Spleen (tissue), 13 donors: ENCODE measurements around the gene SLC2A9. TPM values are rescaled to one million over a fixed set of nuclear protein-coding genes. Genes with fewer than 3 reads are reported as not detected.

ENCODE experiments used
- DNase-seq: peaks from one replicate; pipeline ENCODE4 v3.0.0-alpha.2; 2020
- H3K27ac ChIP-seq, 8 donors: fragments of 200-600 bp; sonication (generic) in 7 of 8; 1 replicate in 4 of 8; 2 replicates in 4 of 8; pipeline versions ENCODE4 v1.5.0 to v1.8.0; 2016 to 2021; ENCODE audit warnings: inconsistent platforms in 4 of 8, mild to moderate bottlenecking in 4 of 8, moderate library complexity in 1 of 8
- H3K27me3 ChIP-seq, 7 donors: fragments of 200-600 bp; sonication (generic) in 6 of 7; replicated peaks in 1 of 7; 1 replicate in 4 of 7; 2 replicates in 3 of 7; pipeline versions ENCODE4 v1.5.0 to v1.8.0; 2016 to 2021; ENCODE audit warnings: inconsistent platforms in 3 of 7, mild to moderate bottlenecking in 1 of 7
- H3K36me3 ChIP-seq, 6 donors: fragments of 200-600 bp; sonication (generic) in 5 of 6; 1 replicate in 4 of 6; 2 replicates in 2 of 6; pipeline versions ENCODE4 v1.5.0 to v1.8.0; 2016 to 2021; ENCODE audit warnings: inconsistent platforms in 2 of 6
- H3K4me1 ChIP-seq, 6 donors: fragments of 200-600 bp; sonication (generic) in 5 of 6; 1 replicate in 3 of 6; 2 replicates in 3 of 6; pipeline versions ENCODE4 v1.5.0 to v1.8.0; 2016 to 2021; ENCODE audit warnings: inconsistent platforms in 3 of 6
- H3K4me3 ChIP-seq, 8 donors: fragments of 200-600 bp; sonication (generic) in 7 of 8; 1 replicate in 4 of 8; 2 replicates in 4 of 8; pipeline versions ENCODE4 v1.5.0 to v1.8.0; 2016 to 2021; ENCODE audit warnings: inconsistent platforms in 4 of 8, mild to moderate bottlenecking in 4 of 8, moderate library complexity in 2 of 8
- H3K9me3 ChIP-seq, 8 donors: fragments of 200-600 bp; sonication (generic) in 7 of 8; 1 replicate in 4 of 8; 2 replicates in 4 of 8; pipeline versions ENCODE4 v1.5.0 to v1.8.0; 2016 to 2021; ENCODE audit warnings: inconsistent platforms in 4 of 8
- CTCF ChIP-seq, 11 experiments: fragments of 200-600 bp in 7 of 11; fragments of 450-650 bp in 4 of 11; sonication (generic) in 4 of 11; IDR thresholded peaks in 8 of 11; conservative IDR thresholded peaks in 3 of 11; 1 replicate in 7 of 11; 2 replicates in 4 of 11; pipeline versions ENCODE4 v1.4.0 to v1.8.0; 2016 to 2021; ENCODE audit warnings: antibody characterized with exemption in 11 of 11, inconsistent platforms in 4 of 11, mild to moderate bottlenecking in 1 of 11
- POLR2A ChIP-seq, 3 donors: fragments of 450-650 bp; IDR thresholded peaks; one replicate each; pipeline ENCODE4 v1.5.1; 2017; ENCODE audit warnings: antibody characterized with exemption in 3 of 3, mild to moderate bottlenecking in 1 of 3
- POLR2AphosphoS5 ChIP-seq, 3 donors: sonication (generic); formaldehyde crosslinking; IDR thresholded peaks; one replicate each; pipeline ENCODE4 v1.5.1; 2017; ENCODE audit warnings: antibody characterized with exemption in 3 of 3
- WGBS, 5 donors: extraction: QIAGEN DNeasy Blood & Tissue Kit in 3 of 5; methylation state at CpG; one replicate each; pipeline versions ENCODE4 v1.1.5 to v1.1.7; 2013 to 2018; 5-methylcytosine and 5-hydroxymethylcytosine counted together
- intact Hi-C: fragments of 100-400 bp; cut with DNase I; formaldehyde crosslinking; loops from one replicate; pipeline ENCODE4 v1.15.0; 2023; ENCODE audit warnings: low total_unique reads
- long read RNA-seq, 2 donors: transcript quantifications; one replicate each; lab custom pipeline, GENCODE V29; 2026
- polyA plus RNA-seq, 3 donors: library from polyadenylated mRNA; stranded (reverse); fragments of 200-250 nt; gene quantifications; one replicate each; pipeline ENCODE4 v1.2.1, GENCODE V29; 2013
- total RNA-seq, 7 donors: library from RNA; depleted of rRNA in 3 of 7; stranded (reverse); fragments of >200 nt in 3 of 7; fragmentation: NEBNext Ultra II Directional in 4 of 7; extraction: Animal tissue kit (Norgen Biotek cat#: 25700) in 4 of 7; gene quantifications; one replicate each; pipeline versions ENCODE4 v1.1.0 to v1.2.1, GENCODE V29; 2016 to 2021
- donor health status: healthy with polysubstance abuse.
- donor health status: DM: no; HTN: no; CAD: no; lungs with moderate emphysema.
- donor health status: DM: no; HTN: no; CAD: no.
- donor health status: Bipolar disorder and iron deficiency.
- donor health status: healthy.
- donor health status: DM: no; HTN: no; CAD: no.
- donor health status: DM: yes; HTN: yes; CAD: no.

SLC2A9 gene
- total RNA-seq (1 to 10 TPM; 4.6 to 8.8 (median 5.8) TPM), polyA plus RNA-seq (1 to 10 TPM; 1.2 to 1.9 (median 1.5) TPM)
- long read RNA-seq, donor 1 = 0 reads
- long read RNA-seq, donor 2, partial matches to known transcripts = 0 of 1 reads
- long read RNA-seq, donor 2, other reads (novel, unspliced or antisense) = 0 of 1 reads

- Histone ChIP-seq H3K4me3 (peak within 1 kb of the TSS in 2 of 8 donors; percentile 2 to 26), H3K27ac (peak within 1 kb of the TSS in 6 of 8 donors; percentile 32 to 87 (median 68)), H3K27me3 (peaks cover 0 to 18% (median 0%) of the 10 kb centered on the region in 7 donors), H3K36me3 (no peaks in the 10 kb centered on the region), H3K9me3 (no peaks in the 10 kb centered on the region), H3K4me1 (peaks cover 6 to 68% (median 40%) of the 10 kb centered on the region in 6 donors)
- DNase-seq = peak; percentile 76
- WGBS, 5 donors = 32 to 64% (median 58%) methylated on average over 10 to 17 of the region's 17 CpGs
- intact Hi-C loops = no loop called here
- peak in 2 of 3 donors; percentile 16 to 17 for TF ChIP-seq POLR2AphosphoS5 (IDR thresholded peaks at IDR 0.05)
- no peak for TF ChIP-seq POLR2A (IDR thresholded peaks at IDR 0.05)
Observed at GRCh38 chr4:10020871-10021652, at the start of gene SLC2A9. Gene SLC2A9 (minus strand): TSS chr4:10021497. CDS start chr4:10021429, 68 bp downstream.

GRCh38 chr4:10069075-10069642, 47.9 kb upstream of the SLC2A9 start:
- no peak overlapping the region for H3K27ac ChIP-seq
- intact Hi-C loops = no loop called here
- peaks cover 0 to 11% (median 0%) of the 10 kb centered on the region in 7 donors for H3K27me3 ChIP-seq
- H3K4me1 ChIP-seq = no peaks in the 10 kb centered on the region
- no peaks in the 10 kb centered on the region for H3K9me3 ChIP-seq
- DNase-seq = no peak
- 79 to 97% (median 93%) methylated on average over 12 of the region's 12 CpGs for WGBS, 5 donors
- no peak for TF ChIP-seq POLR2A (IDR thresholded peaks at IDR 0.05)
- TF ChIP-seq CTCF (IDR thresholded peaks at IDR 0.05 in 8 of 11, conservative IDR thresholded peaks at IDR 0.05 in 3 of 11) = no peak
- TF ChIP-seq POLR2AphosphoS5 (IDR thresholded peaks at IDR 0.05) = peak; percentile 5 to 44 (median 36)
- H3K36me3 ChIP-seq = peaks cover 0 to 96% (median 41%) of the 10 kb centered on the region in 6 donors
- no peak overlapping the region for H3K4me3 ChIP-seq

GRCh38 chr4:10066670-10067651, 45.7 kb upstream of the SLC2A9 start:
- intact Hi-C loops = no loop called here
- Histone ChIP-seq H3K4me1 (peaks cover 0 to 11% (median 4%) of the 10 kb centered on the region in 6 donors), H3K27ac (no peak overlapping the region), H3K9me3 (no peaks in the 10 kb centered on the region), H3K27me3 (peaks cover 0 to 11% (median 0%) of the 10 kb centered on the region in 7 donors), H3K36me3 (peaks cover 0 to 96% (median 28%) of the 10 kb centered on the region in 6 donors), H3K4me3 (no peak overlapping the region)
- TF ChIP-seq POLR2AphosphoS5 (IDR thresholded peaks at IDR 0.05) (no peak), CTCF (IDR thresholded peaks at IDR 0.05 in 8 of 11, conservative IDR thresholded peaks at IDR 0.05 in 3 of 11) (no peak), POLR2A (IDR thresholded peaks at IDR 0.05) (no peak)
- DNase-seq = no peak
- WGBS, 5 donors = 90 to 99% (median 96%) methylated on average over 15 of the region's 15 CpGs

- intact Hi-C loops = no loop called here
Observed at GRCh38 chr4:10066206-10066605, 44.9 kb upstream of the SLC2A9 start.

More at GRCh38 chr4:10066206-10066605, 44.9 kb upstream of the SLC2A9 start:
- Histone ChIP-seq H3K27ac (no peak overlapping the region), H3K4me1 (peaks cover 0 to 11% (median 4%) of the 10 kb centered on the region in 6 donors), H3K36me3 (peaks cover 0 to 97% (median 28%) of the 10 kb centered on the region in 6 donors), H3K4me3 (no peak overlapping the region), H3K27me3 (peaks cover 0 to 11% (median 0%) of the 10 kb centered on the region in 7 donors), H3K9me3 (no peaks in the 10 kb centered on the region)
- TF ChIP-seq POLR2A (IDR thresholded peaks at IDR 0.05) = no peak
- TF ChIP-seq CTCF (IDR thresholded peaks at IDR 0.05 in 8 of 11, conservative IDR thresholded peaks at IDR 0.05 in 3 of 11) = no peak
- TF ChIP-seq POLR2AphosphoS5 (IDR thresholded peaks at IDR 0.05) = no peak
- 43 to 94% (median 68%) methylated on average over 2 of the region's 2 CpGs for WGBS, 5 donors
- DNase-seq = no peak
